Duodenal mucosa (tissue), 2 donors: ENCODE data around the gene ARHGEF4.

ENCODE experiments used
- H3K27ac ChIP-seq: one replicate; pipeline ENCODE4 v1.7.0; 2013; ENCODE audit warnings: low read depth, low read length
- H3K27me3 ChIP-seq, 2 donors: one replicate each; pipeline ENCODE4 v1.7.0; 2013; ENCODE audit warnings: low read length in 2 of 2, control low read depth in 1 of 2; ENCODE audit not compliant: insufficient read depth in 2 of 2, control insufficient read depth in 1 of 2
- H3K36me3 ChIP-seq, 2 donors: one replicate each; pipeline ENCODE4 v1.7.0; 2013; ENCODE audit warnings: low read length in 2 of 2, control low read depth in 1 of 2; ENCODE audit not compliant: insufficient read depth in 2 of 2, control insufficient read depth in 1 of 2
- H3K4me1 ChIP-seq, 2 donors: one replicate each; pipeline ENCODE4 v1.7.0; 2013; ENCODE audit warnings: low read length in 2 of 2, control low read depth in 1 of 2; ENCODE audit not compliant: insufficient read depth in 2 of 2, control insufficient read depth in 1 of 2
- H3K4me3 ChIP-seq, 2 donors: one replicate each; pipeline ENCODE4 v1.7.0; 2013; ENCODE audit warnings: low read length in 2 of 2, low read depth in 1 of 2
- H3K9ac ChIP-seq, 2 donors: one replicate each; pipeline ENCODE4 v1.7.0; 2013; ENCODE audit warnings: low read length in 2 of 2, low read depth in 1 of 2
- H3K9me3 ChIP-seq, 2 donors: one replicate each; pipeline ENCODE4 v1.7.0; 2013; ENCODE audit warnings: low read length in 2 of 2, control low read depth in 1 of 2; ENCODE audit not compliant: control insufficient read depth in 1 of 2

ARHGEF4 gene

DNA sequence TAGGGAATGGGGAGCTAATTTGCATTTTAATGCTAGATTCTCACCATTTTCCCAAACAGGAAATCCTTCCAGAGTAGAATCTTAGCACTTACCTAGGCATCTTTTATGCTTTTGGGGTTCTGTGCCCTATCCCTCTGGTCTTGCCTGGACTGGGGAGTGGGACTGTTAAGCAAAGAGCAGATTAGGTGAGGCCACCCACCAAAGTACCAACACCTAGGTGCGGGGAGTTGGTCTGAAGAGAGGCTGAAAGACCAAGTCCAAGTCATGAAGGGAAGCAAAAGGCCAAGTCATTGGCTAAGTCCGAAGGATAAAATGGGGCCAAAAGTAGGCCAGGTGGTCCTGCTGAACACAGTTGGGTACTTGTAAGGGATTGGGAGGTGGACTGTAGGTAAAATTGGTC lies 169.8 kb downstream of the ARHGEF4 start:
- no peak overlapping the region for H3K27ac ChIP-seq
- no peak overlapping the region for H3K9ac ChIP-seq
- H3K27me3 ChIP-seq = peaks cover 3 to 6% of the 10 kb centered on the region in 2 donors
- no peaks in the 10 kb centered on the region for H3K9me3 ChIP-seq
- no peak overlapping the region for H3K4me3 ChIP-seq
- H3K36me3 ChIP-seq = no peaks in the 10 kb centered on the region
- no peaks in the 10 kb centered on the region for H3K4me1 ChIP-seq

DNA sequence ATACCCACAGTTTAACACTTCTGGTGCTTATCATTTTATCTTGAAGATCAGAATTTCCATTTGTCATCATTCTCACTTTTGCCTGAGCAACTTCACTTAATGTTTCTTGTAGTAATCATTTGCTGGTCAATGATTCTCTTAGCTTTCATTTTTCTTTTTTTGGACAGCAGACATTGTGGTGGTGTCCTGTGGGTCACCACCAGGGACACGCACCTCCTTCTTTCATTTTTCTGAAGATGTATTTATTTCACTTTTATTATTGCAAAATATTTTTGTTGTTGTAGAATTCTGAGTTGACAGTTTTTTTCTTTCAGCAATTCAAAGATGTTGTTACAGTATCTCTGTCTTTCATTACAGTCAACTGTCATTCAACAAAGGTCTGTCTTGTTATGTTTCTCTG lies 172.3 kb downstream of the ARHGEF4 start:
- Histone ChIP-seq H3K4me3 (no peak overlapping the region), H3K9ac (no peak overlapping the region), H3K27ac (no peak overlapping the region), H3K9me3 (no peaks in the 10 kb centered on the region), H3K27me3 (peaks cover 3 to 6% of the 10 kb centered on the region in 2 donors), H3K36me3 (no peaks in the 10 kb centered on the region), H3K4me1 (no peaks in the 10 kb centered on the region)

DNA sequence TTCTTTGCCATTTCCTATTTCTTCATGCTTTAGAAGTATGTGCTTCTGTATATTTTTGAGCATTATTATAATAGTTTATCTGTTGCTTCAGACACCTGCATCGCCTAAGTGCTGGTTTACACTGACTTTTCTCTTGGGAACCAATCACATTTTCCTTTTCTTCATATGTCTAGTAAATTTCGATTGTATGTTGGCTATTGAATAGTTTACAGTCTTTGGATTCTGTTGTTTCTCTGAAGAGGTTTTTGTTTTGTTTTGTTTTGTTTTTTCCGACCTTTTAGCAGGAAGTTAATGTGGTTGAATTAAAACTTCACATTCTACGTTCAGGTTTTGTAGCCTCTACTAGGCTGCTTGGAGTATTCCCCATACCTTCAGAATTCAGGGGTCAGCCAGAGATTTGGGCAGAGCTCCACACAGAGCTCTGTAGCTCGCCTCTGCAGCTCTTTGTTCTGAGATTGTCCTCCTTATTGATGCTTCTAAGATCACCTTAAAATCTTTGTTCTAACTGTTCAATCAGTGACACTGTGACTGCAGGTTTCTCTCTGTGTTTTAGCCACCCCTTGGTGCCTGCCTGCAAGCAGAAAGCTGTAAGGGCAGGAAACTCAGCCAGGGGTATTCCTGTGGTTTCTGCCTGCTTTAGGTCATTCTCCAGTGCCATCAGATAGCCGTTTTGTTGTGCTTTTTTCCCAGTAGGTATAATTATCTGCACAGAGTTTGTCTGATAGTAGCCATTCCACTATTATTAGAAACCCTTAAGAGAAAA lies 173.2 kb downstream of the ARHGEF4 start:
- Histone ChIP-seq H3K36me3 (no peaks in the 10 kb centered on the region), H3K27ac (no peak overlapping the region), H3K27me3 (peaks cover 3 to 6% of the 10 kb centered on the region in 2 donors), H3K9ac (no peak overlapping the region), H3K4me3 (no peak overlapping the region), H3K4me1 (no peaks in the 10 kb centered on the region), H3K9me3 (no peaks in the 10 kb centered on the region)

DNA sequence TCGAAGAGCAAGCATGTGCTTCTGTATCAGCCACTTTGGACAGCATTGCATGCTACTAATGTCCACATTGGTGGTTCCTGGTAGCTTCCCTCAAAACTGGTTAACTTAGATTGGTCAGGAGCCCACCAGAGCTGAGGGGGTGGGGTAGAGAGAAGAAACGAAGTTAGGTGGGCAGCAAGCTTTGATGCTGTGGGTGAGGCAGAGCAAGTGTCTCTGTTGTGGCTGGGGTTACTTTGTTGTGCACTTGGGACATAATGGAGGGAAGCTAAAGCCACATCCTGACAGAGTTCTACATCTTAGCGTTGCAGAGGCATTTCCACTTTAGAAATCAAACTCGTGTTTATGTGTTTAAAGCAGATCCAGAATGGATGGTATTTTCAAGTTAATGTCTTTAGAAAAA lies 173.9 kb downstream of the ARHGEF4 start:
- Histone ChIP-seq H3K36me3 (no peaks in the 10 kb centered on the region), H3K9ac (no peak overlapping the region), H3K27me3 (peaks cover 3 to 6% of the 10 kb centered on the region in 2 donors), H3K27ac (no peak overlapping the region), H3K4me3 (no peak overlapping the region), H3K4me1 (no peaks in the 10 kb centered on the region), H3K9me3 (no peaks in the 10 kb centered on the region)

DNA sequence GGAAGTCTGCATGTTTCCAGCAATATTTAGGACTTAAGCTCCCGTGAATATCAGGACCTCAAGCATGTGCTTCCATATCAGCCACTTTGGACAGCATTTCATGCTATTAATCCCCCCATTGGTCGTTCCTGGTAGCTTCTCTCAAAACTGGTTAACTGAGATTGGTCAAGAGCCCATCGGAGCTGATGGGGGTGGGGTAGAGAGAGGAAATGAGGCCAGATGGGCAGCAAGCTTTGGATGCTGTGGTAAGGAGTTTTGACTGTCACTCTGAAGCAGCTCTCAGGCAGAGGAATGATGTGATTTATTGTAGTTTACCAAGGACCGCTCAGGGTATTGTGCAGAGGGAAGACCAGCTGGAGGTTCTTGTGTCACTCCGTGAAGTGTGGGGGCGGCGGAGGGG lies 174.8 kb downstream of the ARHGEF4 start:
- no peak overlapping the region for H3K4me3 ChIP-seq
- H3K27ac ChIP-seq = no peak overlapping the region
- no peaks in the 10 kb centered on the region for H3K36me3 ChIP-seq
- no peaks in the 10 kb centered on the region for H3K9me3 ChIP-seq
- H3K9ac ChIP-seq = no peak overlapping the region
- H3K27me3 ChIP-seq = peaks cover 3 to 6% of the 10 kb centered on the region in 2 donors
- no peaks in the 10 kb centered on the region for H3K4me1 ChIP-seq

DNA sequence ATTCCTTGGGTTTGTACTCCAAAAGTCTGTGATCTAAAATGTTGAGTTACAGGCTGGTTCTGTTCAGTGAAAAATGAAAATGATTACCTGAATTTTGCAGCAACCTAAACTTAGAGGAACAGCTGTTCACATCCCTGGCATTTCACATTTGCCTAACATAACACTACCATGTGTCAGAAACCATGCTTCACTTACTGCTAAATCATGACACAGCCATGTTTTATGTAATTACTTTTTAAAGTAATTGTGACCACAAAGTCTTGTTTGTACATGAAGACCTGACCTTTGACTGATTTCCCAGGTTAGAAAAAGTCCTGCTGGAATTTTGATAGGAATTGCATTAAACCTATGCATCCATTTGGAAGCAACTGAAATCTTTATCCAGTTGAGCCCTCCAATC lies 177.4 kb downstream of the ARHGEF4 start:
- H3K27me3 ChIP-seq = peaks cover 3 to 6% of the 10 kb centered on the region in 2 donors
- no peak overlapping the region for H3K4me3 ChIP-seq
- H3K27ac ChIP-seq = no peak overlapping the region
- no peak overlapping the region for H3K9ac ChIP-seq
- no peaks in the 10 kb centered on the region for H3K36me3 ChIP-seq
- H3K9me3 ChIP-seq = no peaks in the 10 kb centered on the region
- H3K4me1 ChIP-seq = no peaks in the 10 kb centered on the region

DNA sequence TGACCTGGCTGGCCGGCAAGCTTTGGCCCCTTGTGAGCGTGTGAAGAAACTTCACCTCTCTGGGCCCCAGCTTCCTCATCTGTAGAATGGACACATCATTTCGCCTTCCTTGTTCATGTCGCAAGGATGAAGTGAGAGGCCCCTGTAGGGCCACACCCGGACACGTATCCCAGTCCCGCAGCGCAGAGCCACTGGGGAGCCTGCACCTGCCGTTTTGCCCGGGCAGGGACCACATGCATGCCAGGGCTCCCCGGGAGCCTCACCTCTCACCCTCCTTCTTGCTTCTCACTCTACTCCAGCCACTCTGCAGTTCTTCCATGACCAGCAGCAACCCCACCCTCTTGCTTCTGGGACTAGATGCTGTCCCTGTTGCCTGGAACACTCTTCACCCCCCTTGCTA lies 179.1 kb downstream of the ARHGEF4 start:
- Histone ChIP-seq H3K27ac (no peak overlapping the region), H3K9me3 (no peaks in the 10 kb centered on the region), H3K9ac (no peak overlapping the region), H3K36me3 (no peaks in the 10 kb centered on the region), H3K4me3 (no peak overlapping the region), H3K4me1 (no peaks in the 10 kb centered on the region), H3K27me3 (peaks cover 0 to 1% of the 10 kb centered on the region in 2 donors)

DNA sequence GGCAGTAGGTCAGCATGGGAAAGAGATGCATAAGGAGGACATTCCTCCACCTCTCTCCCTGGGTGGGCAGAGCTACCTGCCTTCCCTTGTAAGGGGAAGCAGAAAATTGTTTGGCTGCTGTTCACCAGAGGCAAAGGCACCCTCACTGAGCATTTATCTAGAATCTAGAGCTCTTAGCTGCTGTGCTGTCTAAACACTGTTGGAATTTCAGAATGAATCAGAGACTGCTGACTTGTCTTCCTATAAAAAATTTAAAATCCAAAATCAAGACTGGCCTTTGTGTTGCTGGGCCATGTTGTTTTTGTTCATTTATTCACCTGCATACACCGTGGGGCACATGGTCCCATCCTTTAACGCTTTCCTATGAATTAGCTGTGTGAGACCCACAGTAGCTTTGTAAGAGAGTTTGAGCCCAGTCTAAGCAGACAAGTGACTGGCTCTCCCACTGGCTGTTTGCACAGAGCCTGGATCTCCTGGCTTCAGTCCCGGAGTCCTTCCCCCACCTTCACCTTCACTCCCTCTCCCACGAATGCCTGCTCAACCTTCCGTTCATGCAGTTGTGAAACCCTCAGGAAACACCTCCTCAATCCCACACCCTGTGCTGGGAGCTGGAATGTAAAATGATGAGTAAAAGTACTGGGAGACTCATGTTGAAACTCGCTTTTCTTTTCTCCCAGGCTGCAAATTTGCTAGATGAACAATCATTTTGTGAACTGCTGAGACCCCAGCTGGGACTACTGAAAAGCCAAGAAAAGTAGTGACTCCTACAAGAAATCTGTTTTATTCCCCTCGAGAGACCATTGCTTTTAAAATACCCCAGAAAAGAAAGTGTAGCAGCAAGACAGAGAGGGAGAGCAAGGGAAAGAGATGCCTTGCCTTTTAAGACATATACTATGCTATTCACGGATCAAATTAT lies 180.4 kb downstream of the ARHGEF4 start:
- no peak overlapping the region for H3K27ac ChIP-seq

DNA sequence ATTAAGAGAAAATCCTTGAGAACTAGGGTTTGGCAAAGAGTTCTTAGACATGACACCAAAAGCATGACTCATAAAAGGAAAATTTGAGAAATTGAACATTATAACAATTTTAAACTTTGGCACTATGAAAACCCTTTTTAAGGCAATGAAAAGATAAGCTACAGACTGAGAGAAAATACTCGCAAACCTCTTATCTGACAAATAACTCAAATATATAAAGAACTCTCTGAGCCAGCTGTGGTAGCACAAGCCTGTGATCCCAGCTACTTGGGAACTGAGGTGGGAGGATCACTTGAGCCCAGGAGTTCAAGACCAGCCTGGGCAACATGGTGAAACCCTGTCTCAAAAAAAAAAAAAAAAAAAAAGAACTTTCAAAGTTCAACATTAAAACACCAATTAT lies 186.0 kb downstream of the ARHGEF4 start:
- Histone ChIP-seq H3K4me1 (no peaks in the 10 kb centered on the region), H3K9me3 (no peaks in the 10 kb centered on the region), H3K4me3 (no peak overlapping the region), H3K36me3 (no peaks in the 10 kb centered on the region), H3K9ac (no peak overlapping the region), H3K27me3 (no peaks in the 10 kb centered on the region), H3K27ac (no peak overlapping the region)

More for the DNA sequence above, 180.4 kb downstream of the ARHGEF4 start:
- Histone ChIP-seq H3K9ac (no peak overlapping the region), H3K9me3 (no peaks in the 10 kb centered on the region), H3K4me3 (no peak overlapping the region), H3K4me1 (no peaks in the 10 kb centered on the region), H3K27me3 (no peaks in the 10 kb centered on the region), H3K36me3 (no peaks in the 10 kb centered on the region)

DNA sequence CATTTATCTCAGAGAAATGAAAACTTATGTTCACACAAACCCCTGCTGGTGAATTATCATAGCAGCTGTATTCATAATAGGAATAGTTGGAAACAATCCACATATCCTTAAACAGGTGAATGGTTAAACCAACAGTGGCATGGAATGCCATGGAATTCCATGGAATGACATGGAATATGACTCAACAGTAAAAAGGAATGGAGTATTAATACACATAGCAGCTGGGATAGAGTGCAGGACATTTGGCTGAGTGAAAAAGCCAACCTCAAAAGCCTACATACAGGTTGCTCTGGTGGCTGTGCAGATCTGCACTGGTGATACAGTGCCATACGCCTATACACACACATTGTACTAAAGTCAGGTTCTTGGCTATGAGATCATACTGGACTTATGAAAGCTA lies 187.0 kb downstream of the ARHGEF4 start:
- H3K4me3 ChIP-seq = no peak overlapping the region
- no peaks in the 10 kb centered on the region for H3K9me3 ChIP-seq
- no peak overlapping the region for H3K9ac ChIP-seq
- H3K4me1 ChIP-seq = no peaks in the 10 kb centered on the region
- no peak overlapping the region for H3K27ac ChIP-seq
- H3K27me3 ChIP-seq = no peaks in the 10 kb centered on the region
- no peaks in the 10 kb centered on the region for H3K36me3 ChIP-seq
